ENCODE measurements around the gene CD151. TPM values are rescaled to one million over a fixed set of nuclear protein-coding genes. Genes with fewer than 3 reads are reported as not detected.

Gene CD151
- total and polyA plus RNA-seq, 8 donors: 163 to 351 (median 261) TPM

GRCh38 chr11:860234-861104, 27.7 kb downstream of the CD151 start:
- peak in 2 of 4 donors; percentile 3 to 7 for ATAC-seq
- 77 to 86% methylated on average over 21 of the region's 21 CpGs for WGBS, 2 donors
- no peaks in the 10 kb centered on the region for H3K36me3 ChIP-seq
- DNase-seq: no peak
- no peaks in the 10 kb centered on the region for H3K9me3 ChIP-seq
- H3K4me3 ChIP-seq: no peak overlapping the region
- FAIRE-seq: no peak
- peaks cover 0 to 4% (median 0%) of the 10 kb centered on the region in 3 donors for H3K4me1 ChIP-seq
- no peak for TF ChIP-seq CTCF (IDR thresholded peaks at IDR 0.05)
- intact Hi-C loops (cut with DNase I): no loop called here
- no peaks in the 10 kb centered on the region for H3K27me3 ChIP-seq
- no peak overlapping the region for H3K27ac ChIP-seq

GRCh38 chr11:861105-861479, 28.3 kb downstream of the CD151 start:
- no peaks in the 10 kb centered on the region for H3K27me3 ChIP-seq
- H3K36me3 ChIP-seq: no peaks in the 10 kb centered on the region
- no peak overlapping the region for H3K4me3 ChIP-seq
- H3K27ac ChIP-seq: no peak overlapping the region
- peaks cover 0 to 4% (median 0%) of the 10 kb centered on the region in 3 donors for H3K4me1 ChIP-seq
- no peak for DNase-seq
- no peak for ATAC-seq
- FAIRE-seq: no peak
- WGBS, 2 donors: 73 to 77% methylated on average over 14 of the region's 14 CpGs
- TF ChIP-seq CTCF (IDR thresholded peaks at IDR 0.05): no peak
- intact Hi-C loops (cut with DNase I): no loop called here
- no peaks in the 10 kb centered on the region for H3K9me3 ChIP-seq

GRCh38 chr11:862081-862661, 29.4 kb downstream of the CD151 start:
- TF ChIP-seq CTCF (IDR thresholded peaks at IDR 0.05): no peak
- no peak for FAIRE-seq
- Histone ChIP-seq H3K4me3 (no peak overlapping the region), H3K9me3 (no peaks in the 10 kb centered on the region), H3K36me3 (peaks cover 0 to 5% (median 0%) of the 10 kb centered on the region in 3 donors), H3K27ac (no peak overlapping the region), H3K27me3 (no peaks in the 10 kb centered on the region), H3K4me1 (peaks cover 0 to 4% (median 0%) of the 10 kb centered on the region in 3 donors)
- 52 to 66% methylated on average over 20 of the region's 20 CpGs for WGBS, 2 donors
- intact Hi-C loops (cut with DNase I): no loop called here
- ATAC-seq: no peak
- no peak for DNase-seq

GRCh38 chr11:862696-863022, 29.9 kb downstream of the CD151 start:
- FAIRE-seq (no peak), ATAC-seq (no peak), DNase-seq (no peak)
- TF ChIP-seq CTCF (IDR thresholded peaks at IDR 0.05): no peak
- H3K36me3 ChIP-seq: peaks cover 0 to 5% (median 0%) of the 10 kb centered on the region in 3 donors
- H3K4me3 ChIP-seq: no peak overlapping the region
- no peaks in the 10 kb centered on the region for H3K9me3 ChIP-seq
- H3K27me3 ChIP-seq: no peaks in the 10 kb centered on the region
- intact Hi-C loops (cut with DNase I): no loop called here
- H3K4me1 ChIP-seq: peaks cover 0 to 4% (median 0%) of the 10 kb centered on the region in 3 donors
- 79 to 96% methylated on average over 12 of the region's 12 CpGs for WGBS, 2 donors
- no peak overlapping the region for H3K27ac ChIP-seq
